ENCODE data around the gene AMDHD1. TPM values are rescaled to one million over a fixed set of nuclear protein-coding genes. Genes with fewer than 3 reads are reported as not detected.
A peak's percentile ranks its signal among the peaks of the same experiment; 100 is the strongest.

AMDHD1 gene
- polyA plus RNA-seq, 1 donor from 2014 or later = 0.20 TPM

DNA sequence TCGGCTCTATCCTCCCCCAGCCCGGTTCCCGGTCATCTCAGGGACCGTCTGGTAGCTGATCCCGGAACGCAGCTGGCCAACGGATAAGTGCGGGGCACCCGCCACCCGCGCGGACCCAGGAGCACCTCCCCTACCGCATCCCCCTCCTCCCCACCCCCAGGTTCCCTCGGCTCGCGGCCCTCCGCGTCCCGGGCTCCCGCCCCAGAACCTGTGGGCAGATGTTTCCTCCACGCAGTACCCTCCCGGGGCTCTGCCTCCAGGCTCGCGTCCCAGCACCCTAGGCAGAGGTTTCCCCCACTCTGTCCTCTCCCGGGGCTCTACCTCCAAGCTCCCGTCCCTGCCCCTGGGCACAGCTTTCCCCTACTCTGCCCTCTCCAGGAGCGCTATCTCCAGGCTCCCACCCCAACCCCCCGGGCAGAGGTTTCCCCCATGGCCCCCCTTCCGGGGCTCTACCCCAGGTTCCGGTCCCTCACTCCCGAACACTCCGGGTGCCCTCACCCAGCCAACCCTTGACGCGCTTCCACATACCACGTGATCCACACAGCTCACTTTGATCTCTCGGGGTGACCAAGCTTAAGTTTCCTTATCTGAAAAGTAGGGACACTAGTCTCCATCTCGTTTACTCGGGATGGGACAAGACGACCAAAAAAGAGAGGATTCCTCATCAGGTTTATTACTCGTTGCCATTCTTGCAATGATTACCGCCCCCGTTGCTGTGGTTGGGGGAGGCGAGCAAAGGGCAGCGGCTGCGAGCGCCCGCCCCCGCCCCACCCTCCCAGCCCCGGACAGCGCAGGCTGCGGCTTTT is 404 bp upstream of the AMDHD1 start, which contains the start of gene CCDC38:
TSS of gene CCDC38 (minus strand) at position 91 of the 806 bp plus-strand sequence. CDS start 6,105 bp downstream, outside the sequence.
- Histone ChIP-seq H3K4me3 (ENCODE audit: low read length) (peak within 1 kb of the TSS; percentile 77), H3K27me3 (ENCODE audit: insufficient read depth, low read depth, low read length) (peaks cover 11% of the 10 kb centered on the region), H3K36me3 (ENCODE audit: insufficient read depth, low read length) (no peaks in the 10 kb centered on the region), H3K9me3 (ENCODE audit: low read length) (no peaks in the 10 kb centered on the region), H3F3A (ENCODE audit: insufficient read depth, low read length, poor library complexity, severe bottlenecking) (no peaks in the 10 kb centered on the region), H3K27ac (ENCODE audit: low read length) (no peak within 1 kb of the TSS), H3K9ac (ENCODE audit: low read length) (peak within 1 kb of the TSS; percentile 62), H4K20me1 (ENCODE audit: insufficient read depth) (no peaks in the 10 kb centered on the region), H2AFZ (ENCODE audit: low read depth, low read length) (peak within 1 kb of the TSS; percentile 70), H3K4me2 (ENCODE audit: low read length) (peak within 1 kb of the TSS; percentile 58), H3K79me2 (replicated peaks; ENCODE audit: insufficient read depth, low read length) (no peaks in the 10 kb centered on the region), H3K9me2 (ENCODE audit: insufficient read depth, low read length) (no peaks in the 10 kb centered on the region)
- TF ChIP-seq, protein P1, sequence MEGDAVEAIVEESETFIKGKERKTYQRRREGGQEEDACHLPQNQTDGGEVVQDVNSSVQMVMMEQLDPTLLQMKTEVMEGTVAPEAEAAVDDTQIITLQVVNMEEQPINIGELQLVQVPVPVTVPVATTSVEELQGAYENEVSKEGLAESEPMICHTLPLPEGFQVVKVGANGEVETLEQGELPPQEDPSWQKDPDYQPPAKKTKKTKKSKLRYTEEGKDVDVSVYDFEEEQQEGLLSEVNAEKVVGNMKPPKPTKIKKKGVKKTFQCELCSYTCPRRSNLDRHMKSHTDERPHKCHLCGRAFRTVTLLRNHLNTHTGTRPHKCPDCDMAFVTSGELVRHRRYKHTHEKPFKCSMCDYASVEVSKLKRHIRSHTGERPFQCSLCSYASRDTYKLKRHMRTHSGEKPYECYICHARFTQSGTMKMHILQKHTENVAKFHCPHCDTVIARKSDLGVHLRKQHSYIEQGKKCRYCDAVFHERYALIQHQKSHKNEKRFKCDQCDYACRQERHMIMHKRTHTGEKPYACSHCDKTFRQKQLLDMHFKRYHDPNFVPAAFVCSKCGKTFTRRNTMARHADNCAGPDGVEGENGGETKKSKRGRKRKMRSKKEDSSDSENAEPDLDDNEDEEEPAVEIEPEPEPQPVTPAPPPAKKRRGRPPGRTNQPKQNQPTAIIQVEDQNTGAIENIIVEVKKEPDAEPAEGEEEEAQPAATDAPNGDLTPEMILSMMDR (IDR thresholded peaks at IDR 0.05; ENCODE audit: poor library complexity, severe bottlenecking) = no peak
- TF ChIP-seq, protein P2, sequence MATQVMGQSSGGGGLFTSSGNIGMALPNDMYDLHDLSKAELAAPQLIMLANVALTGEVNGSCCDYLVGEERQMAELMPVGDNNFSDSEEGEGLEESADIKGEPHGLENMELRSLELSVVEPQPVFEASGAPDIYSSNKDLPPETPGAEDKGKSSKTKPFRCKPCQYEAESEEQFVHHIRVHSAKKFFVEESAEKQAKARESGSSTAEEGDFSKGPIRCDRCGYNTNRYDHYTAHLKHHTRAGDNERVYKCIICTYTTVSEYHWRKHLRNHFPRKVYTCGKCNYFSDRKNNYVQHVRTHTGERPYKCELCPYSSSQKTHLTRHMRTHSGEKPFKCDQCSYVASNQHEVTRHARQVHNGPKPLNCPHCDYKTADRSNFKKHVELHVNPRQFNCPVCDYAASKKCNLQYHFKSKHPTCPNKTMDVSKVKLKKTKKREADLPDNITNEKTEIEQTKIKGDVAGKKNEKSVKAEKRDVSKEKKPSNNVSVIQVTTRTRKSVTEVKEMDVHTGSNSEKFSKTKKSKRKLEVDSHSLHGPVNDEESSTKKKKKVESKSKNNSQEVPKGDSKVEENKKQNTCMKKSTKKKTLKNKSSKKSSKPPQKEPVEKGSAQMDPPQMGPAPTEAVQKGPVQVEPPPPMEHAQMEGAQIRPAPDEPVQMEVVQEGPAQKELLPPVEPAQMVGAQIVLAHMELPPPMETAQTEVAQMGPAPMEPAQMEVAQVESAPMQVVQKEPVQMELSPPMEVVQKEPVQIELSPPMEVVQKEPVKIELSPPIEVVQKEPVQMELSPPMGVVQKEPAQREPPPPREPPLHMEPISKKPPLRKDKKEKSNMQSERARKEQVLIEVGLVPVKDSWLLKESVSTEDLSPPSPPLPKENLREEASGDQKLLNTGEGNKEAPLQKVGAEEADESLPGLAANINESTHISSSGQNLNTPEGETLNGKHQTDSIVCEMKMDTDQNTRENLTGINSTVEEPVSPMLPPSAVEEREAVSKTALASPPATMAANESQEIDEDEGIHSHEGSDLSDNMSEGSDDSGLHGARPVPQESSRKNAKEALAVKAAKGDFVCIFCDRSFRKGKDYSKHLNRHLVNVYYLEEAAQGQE (IDR thresholded peaks at IDR 0.05; ENCODE audit: borderline replicate concordance) = no peak
- TF ChIP-seq RAD21 (conservative IDR thresholded peaks at IDR 0.05) (no peak), MXI1 (conservative IDR thresholded peaks at IDR 0.05; ENCODE audit: poor library complexity, severe bottlenecking) (peak; percentile 8), EP300 (conservative IDR thresholded peaks at IDR 0.05; ENCODE audit: poor library complexity, severe bottlenecking) (no peak), POLR2AphosphoS5 (IDR thresholded peaks at IDR 0.05) (no peak), SMC3 (conservative IDR thresholded peaks at IDR 0.05; ENCODE audit: poor library complexity) (no peak)

DNA sequence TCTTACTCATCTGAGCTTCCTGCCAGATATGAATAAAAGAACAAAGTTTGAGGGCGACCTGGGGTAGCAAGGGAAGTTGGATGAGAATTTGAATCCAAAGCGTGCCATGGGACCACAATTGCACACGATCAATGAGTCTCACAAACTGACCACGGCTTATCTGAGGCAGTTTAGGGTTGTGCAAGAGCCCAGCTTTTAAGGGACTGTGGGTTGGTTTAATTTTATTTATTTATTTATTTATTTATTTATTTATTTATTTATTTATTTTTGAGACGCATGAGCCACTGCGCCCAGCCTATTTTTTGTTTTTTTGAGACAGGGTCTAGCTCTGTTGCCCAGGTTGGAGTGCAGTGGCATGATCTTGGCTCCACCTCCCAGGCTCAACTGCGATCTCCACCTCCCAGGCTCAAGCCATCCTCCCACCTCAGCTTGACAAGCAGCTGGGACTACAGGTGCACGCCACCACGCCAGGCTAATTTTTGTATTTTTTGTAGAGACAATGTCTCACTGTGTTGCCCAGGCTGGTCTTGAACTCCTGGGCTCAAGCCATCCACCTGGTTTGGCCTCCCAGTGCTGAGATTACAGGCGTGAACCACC is 1.1 kb downstream of the AMDHD1 start:
- H3K27me3 ChIP-seq (ENCODE audit: insufficient read depth, low read depth, low read length) = peaks cover 11% of the 10 kb centered on the region
- H3K4me3 ChIP-seq (ENCODE audit: low read length) = no peak overlapping the region
- H3K27ac ChIP-seq (ENCODE audit: low read length) = no peak overlapping the region
- H3K36me3 ChIP-seq (ENCODE audit: insufficient read depth, low read length) = no peaks in the 10 kb centered on the region
- no peak for TF ChIP-seq EP300 (conservative IDR thresholded peaks at IDR 0.05; ENCODE audit: poor library complexity, severe bottlenecking)
- TF ChIP-seq, protein P2 (IDR thresholded peaks at IDR 0.05; ENCODE audit: borderline replicate concordance) = no peak
- no peak for TF ChIP-seq MXI1 (conservative IDR thresholded peaks at IDR 0.05; ENCODE audit: poor library complexity, severe bottlenecking)
- TF ChIP-seq EZH2 (IDR thresholded peaks at IDR 0.05; ENCODE audit: borderline replicate concordance, insufficient read depth, low read length, poor library complexity, severe bottlenecking) = no peak
- no peak for TF ChIP-seq RAD21 (conservative IDR thresholded peaks at IDR 0.05)
- TF ChIP-seq SMC3 (conservative IDR thresholded peaks at IDR 0.05; ENCODE audit: poor library complexity) = no peak
- TF ChIP-seq POLR2AphosphoS5 (IDR thresholded peaks at IDR 0.05) = no peak
- TF ChIP-seq, protein P1 (IDR thresholded peaks at IDR 0.05; ENCODE audit: poor library complexity, severe bottlenecking) = no peak
- no peak for TF ChIP-seq TAF1 (IDR thresholded peaks at IDR 0.05; ENCODE audit: low read depth)
- no peaks in the 10 kb centered on the region for H3F3A ChIP-seq (ENCODE audit: insufficient read depth, low read length, poor library complexity, severe bottlenecking)
- no peaks in the 10 kb centered on the region for H3K9me2 ChIP-seq (ENCODE audit: insufficient read depth, low read length)
- no peak overlapping the region for H3K4me2 ChIP-seq (ENCODE audit: low read length)
- no peak overlapping the region for H3K9ac ChIP-seq (ENCODE audit: low read length)
- H2AFZ ChIP-seq (ENCODE audit: low read depth, low read length) = no peak overlapping the region
- H3K79me2 ChIP-seq (replicated peaks; ENCODE audit: insufficient read depth, low read length) = no peaks in the 10 kb centered on the region
- H3K9me3 ChIP-seq (ENCODE audit: low read length) = no peaks in the 10 kb centered on the region
- no peaks in the 10 kb centered on the region for H4K20me1 ChIP-seq (ENCODE audit: insufficient read depth)

All from neural cell (in vitro differentiated cells).